Pancreas (tissue), 10 donors: Measurements from ENCODE around the gene CETN1. TPM values are rescaled to one million over a fixed set of nuclear protein-coding genes. Genes with fewer than 3 reads are reported as not detected.

Source experiments
- ATAC-seq, 4 donors: fragments of 200-7000 bp; cut with Tn5 transposase; one replicate each; pipeline versions ENCODE4 v1.8.0 to v1.9.1; 2020; ENCODE audit warnings: mild to moderate bottlenecking in 4 of 4, moderate library complexity in 4 of 4
- DNase-seq, 6 donors: peaks; one replicate each; pipeline ENCODE4 v3.0.0-alpha.2; 2020
- FAIRE-seq: peaks from 2 replicates; lab custom pipeline; 2012; peaks lifted over from hg19 to GRCh38; lab: Jason Lieb, UNC
- H3K27ac ChIP-seq, 4 donors: fragments of 200-600 bp; sonication (generic); 1 replicate in 3 of 4; 2 replicates in 1 of 4; pipeline versions ENCODE4 v1.5.0 to v1.8.0; 2020
- H3K27me3 ChIP-seq, 4 donors: fragments of 200-600 bp; one replicate each; pipeline ENCODE4 v1.8.0; 2021
- H3K36me3 ChIP-seq, 3 donors: fragments of 200-600 bp; sonication (generic) in 1 of 3; one replicate each; pipeline versions ENCODE4 v1.5.0 to v1.8.0; 2020 to 2021
- H3K4me1 ChIP-seq, 3 donors: fragments of 200-600 bp; one replicate each; pipeline ENCODE4 v1.8.0; 2021
- H3K4me3 ChIP-seq, 4 donors: fragments of 200-600 bp; sonication (generic) in 2 of 4; one replicate each; pipeline versions ENCODE4 v1.5.0 to v1.8.0; 2020 to 2021
- H3K9me3 ChIP-seq, 4 donors: fragments of 200-600 bp; one replicate each; pipeline ENCODE4 v1.8.0; 2021
- CTCF ChIP-seq, 4 donors: fragments of 200-600 bp; sonication (generic) in 3 of 4; IDR thresholded peaks; one replicate each; pipeline versions ENCODE4 v1.5.0 to v1.8.0; 2021; ENCODE audit warnings: antibody characterized with exemption in 4 of 4
- WGBS, 2 donors: extraction: QIAGEN DNeasy Blood & Tissue Kit; methylation state at CpG; one replicate each; pipeline ENCODE4 v1.1.7; 2013; 5-methylcytosine and 5-hydroxymethylcytosine counted together
- intact Hi-C, 3 donors: fragments of 100-400 bp; cut with DNase I; formaldehyde crosslinking; loops; one replicate each; pipeline versions ENCODE4 v1.11.1 to v1.14.2; 2022
- polyA plus RNA-seq, 2 donors: library from polyadenylated mRNA; stranded (reverse); fragments of 200-250 nt; gene quantifications; one replicate each; pipeline ENCODE4 v1.2.3, GENCODE V29; 2013
- total RNA-seq, 6 donors: library from RNA; stranded (reverse); fragmentation: NEBNext Ultra II Directional in 4 of 6; extraction: Animal tissue kit (Norgen Biotek cat#: 25700) in 4 of 6; gene quantifications; one replicate each; pipeline versions ENCODE4 v1.2.1 to v1.2.4, GENCODE V29; 2021 to 2023
- donor health status: healthy with polysubstance abuse.
- donor health status: DM: no; HTN: no; CAD: no; lungs with moderate emphysema.
- donor health status: DM: no; HTN: no; CAD: no.
- donor health status: control.
- donor health status: control.
- donor health status: Bipolar disorder and iron deficiency.
- donor health status: DM: yes; HTN: yes; CAD: no.
- donor health status: DM: no; HTN: no; CAD: no.
- donor health status: DM: no; HTN: no; CAD: no.
- donor health status: DM: yes; HTN: yes; CAD: no.

Gene CETN1
- total and polyA plus RNA-seq, 8 donors = not detected

DNA sequence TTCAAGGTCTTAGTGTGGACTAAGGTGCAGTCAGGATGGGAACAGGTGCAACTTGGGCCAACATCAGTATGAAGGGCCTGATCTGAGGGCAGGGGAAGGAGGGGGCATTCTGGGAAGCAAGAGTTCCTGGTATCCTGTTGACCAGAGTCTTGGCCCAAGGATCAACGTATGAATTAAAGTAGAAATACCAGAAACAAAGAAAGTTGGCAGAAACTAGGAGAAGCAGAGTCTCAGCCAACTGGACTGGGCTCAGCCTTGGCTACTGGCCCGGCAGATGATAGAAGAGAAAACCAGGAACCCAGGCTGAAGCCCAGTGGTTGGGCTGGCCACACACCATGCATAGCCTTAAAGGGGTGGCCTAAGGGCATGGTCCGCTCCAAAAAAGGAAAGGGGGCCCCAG lies 2.3 kb downstream of the CETN1 start:
- Histone ChIP-seq H3K4me3 (no peak overlapping the region), H3K4me1 (no peaks in the 10 kb centered on the region), H3K36me3 (no peaks in the 10 kb centered on the region), H3K27me3 (no peaks in the 10 kb centered on the region), H3K9me3 (no peaks in the 10 kb centered on the region), H3K27ac (no peak overlapping the region)
- 27 to 37% methylated on average over 3 of the region's 3 CpGs for WGBS, 2 donors
- ATAC-seq (peak; percentile 24 to 40 (median 36)), DNase-seq (no peak), FAIRE-seq (no peak)
- no peak for TF ChIP-seq CTCF (IDR thresholded peaks at IDR 0.05)
- intact Hi-C loops = no loop called here

DNA sequence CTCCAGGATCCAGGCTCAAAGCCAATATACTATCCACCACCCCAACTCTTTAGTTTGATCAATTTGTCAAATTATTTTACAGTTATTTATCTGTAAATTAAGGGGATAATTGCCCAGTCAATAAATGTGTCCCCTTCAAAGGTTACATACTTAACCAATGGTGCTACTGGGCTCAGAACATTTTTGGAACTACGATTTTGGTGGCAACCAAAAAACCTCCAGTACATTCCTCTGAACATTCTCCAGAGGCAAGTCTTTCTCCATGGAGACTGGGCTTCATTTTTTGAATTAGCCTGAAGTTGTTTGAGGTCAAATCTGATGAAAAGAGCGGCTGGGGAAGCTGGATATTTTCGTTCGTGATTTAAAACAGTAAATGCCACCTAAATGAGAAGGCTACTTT lies 14.9 kb downstream of the CETN1 start:
- Histone ChIP-seq H3K27ac (no peak overlapping the region), H3K27me3 (no peaks in the 10 kb centered on the region), H3K9me3 (no peaks in the 10 kb centered on the region), H3K36me3 (no peaks in the 10 kb centered on the region), H3K4me1 (no peaks in the 10 kb centered on the region), H3K4me3 (no peak overlapping the region)
- DNase-seq (no peak), FAIRE-seq (no peak), ATAC-seq (no peak)
- 66 to 68% methylated on average over 4 of the region's 4 CpGs for WGBS, 2 donors
- TF ChIP-seq CTCF (IDR thresholded peaks at IDR 0.05) = no peak
- intact Hi-C loops = no loop called here

DNA sequence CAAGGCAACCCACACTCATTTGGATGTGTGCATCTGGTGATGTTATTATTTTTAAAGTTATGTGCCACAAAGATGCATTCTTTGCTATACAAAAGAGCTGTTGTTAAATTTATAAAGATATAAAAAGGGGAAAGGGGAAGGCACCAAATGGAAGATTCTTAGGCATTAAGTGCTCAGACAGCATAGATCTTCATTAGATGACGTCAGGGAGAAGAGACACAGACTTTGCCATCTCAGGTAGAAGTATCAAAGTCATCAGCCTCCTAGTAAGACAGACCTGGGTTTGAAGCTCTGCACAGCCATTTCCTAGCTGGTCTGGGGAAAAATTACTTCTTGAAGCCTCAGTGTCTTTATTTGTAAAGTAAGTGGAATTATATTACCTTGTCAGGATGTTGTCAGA lies 15.4 kb downstream of the CETN1 start:
- Histone ChIP-seq H3K27ac (no peak overlapping the region), H3K4me3 (no peak overlapping the region), H3K36me3 (no peaks in the 10 kb centered on the region), H3K9me3 (no peaks in the 10 kb centered on the region), H3K4me1 (no peaks in the 10 kb centered on the region), H3K27me3 (no peaks in the 10 kb centered on the region)
- intact Hi-C loops = no loop called here
- FAIRE-seq = no peak
- DNase-seq = no peak
- ATAC-seq = no peak
- TF ChIP-seq CTCF (IDR thresholded peaks at IDR 0.05) = no peak
- 60 to 83% methylated on average over 1 of the region's 1 CpG for WGBS, 2 donors

GRCh38 chr18:596288-596881 lies 16.2 kb downstream of the CETN1 start:
- H3K27ac ChIP-seq = peak overlapping the region; percentile 47 to 61 (median 56)
- 5% methylated on average over 14 to 24 of the region's 24 CpGs for WGBS, 2 donors
- no peaks in the 10 kb centered on the region for H3K36me3 ChIP-seq
- H3K9me3 ChIP-seq = no peaks in the 10 kb centered on the region
- intact Hi-C loops = no loop called here
- no peak for TF ChIP-seq CTCF (IDR thresholded peaks at IDR 0.05)
- peak overlapping the region in 2 of 4 donors; percentile 14 to 34 for H3K4me3 ChIP-seq
- FAIRE-seq (no peak), DNase-seq (peak; percentile 71 to 90 (median 77)), ATAC-seq (peak; percentile 85 to 94 (median 90))
- no peaks in the 10 kb centered on the region for H3K4me1 ChIP-seq
- no peaks in the 10 kb centered on the region for H3K27me3 ChIP-seq

- FAIRE-seq (no peak), DNase-seq (no peak), ATAC-seq (no peak)
- TF ChIP-seq CTCF (IDR thresholded peaks at IDR 0.05) = no peak
- Histone ChIP-seq H3K36me3 (no peaks in the 10 kb centered on the region), H3K9me3 (no peaks in the 10 kb centered on the region), H3K4me3 (no peak overlapping the region), H3K27me3 (no peaks in the 10 kb centered on the region), H3K4me1 (no peaks in the 10 kb centered on the region), H3K27ac (no peak overlapping the region)
- intact Hi-C loops = no loop called here
- 65 to 72% methylated on average over 6 of the region's 6 CpGs for WGBS, 2 donors
Measured at GRCh38 chr18:598124-598589, 18.0 kb downstream of the CETN1 start.
